ENCODE data around the gene GFRA4.

- TF ChIP-seq POLR2A (IDR thresholded peaks at IDR 0.05) (no peak), CTCF (IDR thresholded peaks at IDR 0.05 in 8 of 11, conservative IDR thresholded peaks at IDR 0.05 in 3 of 11) (no peak)
Observed at GRCh38 chr20:3698591-3699001, 35.4 kb upstream of the GFRA4 start.

Data from spleen (tissue), 7 donors.